KOPT-K1 (cell line): Measurements from ENCODE around the gene SHISA5.
"Not testable (repeated sequence)": the region's sequence is repeated elsewhere in the genome, so short reads cannot be mapped to it uniquely, and the experiment has no call there.

Experiments used
- H3K27ac ChIP-seq: fragments of 200-600 bp; sonication (generic); 2 replicates; pipeline ENCODE4 v1.5.1; 2016; ENCODE audit warnings: antibody characterized with exemption, mild to moderate bottlenecking, low read depth, low read length; ENCODE audit not compliant: poor library complexity, severe bottlenecking
- H3K36me3 ChIP-seq: fragments of 200-600 bp; sonication (generic); 2 replicates; pipeline ENCODE4 v1.5.1; 2017; ENCODE audit warnings: antibody characterized with exemption, mild to moderate bottlenecking, low read length, moderate library complexity; ENCODE audit not compliant: insufficient read depth
- H3K9me3 ChIP-seq: fragments of 200-600 bp; sonication (generic); 2 replicates; pipeline ENCODE4 v1.5.1; 2017; ENCODE audit warnings: antibody characterized with exemption, low read length, mild to moderate bottlenecking; ENCODE audit not compliant: insufficient read depth, poor library complexity, severe bottlenecking

The SHISA5 gene, protein sequence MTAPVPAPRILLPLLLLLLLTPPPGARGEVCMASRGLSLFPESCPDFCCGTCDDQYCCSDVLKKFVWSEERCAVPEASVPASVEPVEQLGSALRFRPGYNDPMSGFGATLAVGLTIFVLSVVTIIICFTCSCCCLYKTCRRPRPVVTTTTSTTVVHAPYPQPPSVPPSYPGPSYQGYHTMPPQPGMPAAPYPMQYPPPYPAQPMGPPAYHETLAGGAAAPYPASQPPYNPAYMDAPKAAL

GRCh38 chr3:48504051-48504946 lies at the start of gene SHISA5:
TSS of gene SHISA5 (minus strand) at chr3:48504174. CDS start at chr3:48504094, 80 bp downstream.
- Histone ChIP-seq H3K9me3 (no peaks in the 10 kb centered on the region), H3K36me3 (no peaks in the 10 kb centered on the region), H3K27ac (no peak within 1 kb of the TSS)

- Histone ChIP-seq H3K9me3 (no peaks in the 10 kb centered on the region), H3K27ac (no peak overlapping the region), H3K36me3 (no peaks in the 10 kb centered on the region)
Observed at GRCh38 chr3:48553361-48553760, 49.4 kb upstream of the SHISA5 start.

DNA sequence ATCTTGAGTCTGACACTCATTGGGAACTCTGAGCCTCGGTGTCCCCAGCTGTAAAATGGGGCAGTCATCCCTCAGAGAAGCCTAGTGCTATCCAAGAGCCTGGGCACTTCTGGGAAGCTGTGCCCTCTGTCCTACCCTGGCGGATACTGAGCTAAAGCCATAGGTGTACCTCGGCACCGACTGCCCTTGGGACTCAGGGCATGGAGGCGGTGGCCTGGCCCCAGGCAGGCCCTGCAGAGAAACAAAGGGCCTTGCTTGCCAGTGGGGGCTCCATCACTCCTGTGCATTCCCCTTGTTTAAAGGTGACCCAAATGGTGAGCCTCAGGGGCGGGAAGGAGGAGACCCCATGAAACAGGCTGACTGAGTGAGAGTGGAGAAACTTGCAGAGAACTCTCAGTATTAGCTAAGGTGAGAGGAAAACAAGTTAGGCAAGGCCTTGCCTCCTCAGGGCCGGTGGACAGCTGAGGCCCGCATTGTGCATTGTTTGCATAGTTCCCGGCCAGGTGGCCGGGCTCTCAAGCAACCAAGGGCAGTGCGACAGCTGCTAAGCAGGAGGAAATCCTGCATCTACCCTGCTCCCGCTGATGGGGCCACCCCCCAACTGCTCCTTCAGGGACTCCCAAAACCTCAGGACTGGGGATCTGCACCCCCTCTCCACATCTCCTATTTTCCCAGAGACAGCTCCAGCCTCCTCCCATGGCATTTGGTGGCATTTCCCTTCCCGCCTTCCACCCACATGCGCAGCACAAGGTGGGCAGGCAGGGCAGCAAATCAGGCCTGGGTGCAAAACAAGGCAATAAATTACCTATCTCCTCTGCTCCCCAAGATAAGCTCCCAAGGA lies 48.4 kb upstream of the SHISA5 start:
- H3K9me3 ChIP-seq, result no peaks in the 10 kb centered on the region
- no peak overlapping the region for H3K27ac ChIP-seq
- H3K36me3 ChIP-seq, result peaks cover 8% of the 10 kb centered on the region

DNA sequence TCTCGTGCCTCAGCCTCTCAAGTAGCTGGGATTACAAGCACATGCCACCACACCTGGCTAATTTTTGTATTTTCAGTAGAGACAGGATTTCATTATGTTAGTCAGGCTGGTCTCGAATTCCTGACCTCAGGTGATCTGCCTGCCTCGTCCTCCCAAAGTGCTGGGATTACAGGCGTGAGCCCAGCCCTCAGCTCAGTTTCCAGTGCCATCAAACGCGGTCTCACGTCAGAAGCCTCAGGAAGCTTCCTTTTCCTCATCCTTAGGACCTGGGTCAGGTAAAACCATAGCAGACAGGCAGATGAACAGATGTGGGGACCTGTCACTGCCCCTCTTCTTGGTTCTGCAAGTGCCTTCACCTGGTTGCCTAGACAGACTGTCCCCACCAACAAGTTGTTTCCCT lies 47.7 kb upstream of the SHISA5 start:
- H3K9me3 ChIP-seq, result not testable (repeated sequence)
- peaks cover 15% of the 10 kb centered on the region for H3K36me3 ChIP-seq

DNA sequence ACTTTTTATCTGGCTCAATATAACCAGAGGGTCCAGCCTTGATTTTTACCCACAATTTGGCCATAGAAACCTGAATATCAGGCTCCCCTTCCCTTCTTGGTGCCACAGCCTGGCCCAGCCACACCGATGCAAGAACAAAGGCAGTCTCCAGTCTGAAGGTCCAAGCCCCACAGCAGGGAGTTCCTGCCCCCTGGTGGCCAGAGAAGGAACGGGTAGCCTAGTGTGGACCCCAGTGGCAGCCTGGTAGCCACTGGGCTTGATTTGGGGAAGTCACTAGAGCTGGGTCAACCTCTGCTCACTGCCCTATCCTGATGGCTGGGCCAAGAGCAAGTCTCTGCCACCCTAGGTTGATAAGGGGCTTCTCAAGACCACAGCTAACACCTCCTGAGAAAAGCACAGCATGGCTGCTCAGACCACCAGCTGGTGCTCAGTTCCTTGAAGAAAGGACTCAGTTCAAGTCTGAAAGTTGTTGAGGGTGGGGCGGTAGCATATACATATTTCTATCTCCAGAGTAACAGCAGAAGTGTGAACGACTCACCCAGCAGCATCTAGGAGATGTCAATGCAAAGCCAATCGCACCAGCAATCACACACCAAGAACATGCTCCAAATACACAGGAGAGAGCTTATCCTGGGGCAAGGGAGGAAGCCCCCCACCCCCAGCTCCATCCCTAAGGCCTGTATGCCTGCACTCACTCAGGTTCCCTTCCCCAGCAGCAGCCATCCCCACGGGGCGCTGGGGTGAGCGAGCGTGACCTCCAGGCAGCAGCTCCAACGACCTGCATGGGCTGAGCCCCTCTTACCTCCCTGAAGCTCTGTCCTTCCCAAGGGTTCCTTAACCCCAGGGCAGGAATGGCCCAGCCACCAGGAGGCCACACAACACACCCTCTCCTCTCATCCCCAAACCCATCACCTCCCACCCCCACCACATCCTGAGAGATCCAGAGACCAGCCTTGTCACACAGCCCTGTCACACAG lies 45.0 kb upstream of the SHISA5 start:
- Histone ChIP-seq H3K9me3 (no peaks in the 10 kb centered on the region), H3K27ac (no peak overlapping the region), H3K36me3 (peaks cover 21% of the 10 kb centered on the region)

More for the DNA sequence above, 47.7 kb upstream of the SHISA5 start:
- H3K27ac ChIP-seq, result not testable (repeated sequence)

- H3K9me3 ChIP-seq, result no peaks in the 10 kb centered on the region
- peaks cover 21% of the 10 kb centered on the region for H3K36me3 ChIP-seq
- H3K27ac ChIP-seq, result no peak overlapping the region
Observed at GRCh38 chr3:48548126-48548525, 44.2 kb upstream of the SHISA5 start.

DNA sequence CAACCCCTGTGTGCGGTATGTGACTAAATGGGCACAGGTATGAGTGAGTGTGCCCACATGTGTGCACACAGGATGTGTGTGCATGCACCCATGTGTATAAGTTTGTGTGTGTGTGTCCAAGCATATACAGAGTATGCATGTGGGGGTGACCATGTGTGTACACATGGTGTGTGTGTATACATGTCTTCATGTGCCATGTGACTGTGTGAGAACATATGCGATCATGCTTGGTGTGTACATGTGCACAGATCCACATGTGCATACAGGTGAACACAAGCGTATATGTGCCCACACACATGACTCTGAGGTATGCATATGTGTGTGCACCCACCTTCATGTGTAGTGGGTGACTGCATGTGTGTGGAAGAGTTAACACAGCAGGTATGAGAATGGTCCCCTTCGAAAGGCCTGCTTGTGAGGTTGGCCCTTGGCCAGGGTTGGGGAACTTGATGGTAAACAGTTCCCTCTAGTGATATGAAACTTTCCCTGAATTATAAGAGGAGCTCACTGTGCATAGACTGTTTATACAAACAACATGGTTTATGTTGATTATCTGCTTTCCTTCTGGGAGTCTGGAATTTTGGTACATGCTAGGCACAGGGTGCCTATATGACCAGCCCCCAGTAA lies 42.3 kb upstream of the SHISA5 start:
- Histone ChIP-seq H3K27ac (no peak overlapping the region), H3K36me3 (peaks cover 21% of the 10 kb centered on the region), H3K9me3 (no peaks in the 10 kb centered on the region)

DNA sequence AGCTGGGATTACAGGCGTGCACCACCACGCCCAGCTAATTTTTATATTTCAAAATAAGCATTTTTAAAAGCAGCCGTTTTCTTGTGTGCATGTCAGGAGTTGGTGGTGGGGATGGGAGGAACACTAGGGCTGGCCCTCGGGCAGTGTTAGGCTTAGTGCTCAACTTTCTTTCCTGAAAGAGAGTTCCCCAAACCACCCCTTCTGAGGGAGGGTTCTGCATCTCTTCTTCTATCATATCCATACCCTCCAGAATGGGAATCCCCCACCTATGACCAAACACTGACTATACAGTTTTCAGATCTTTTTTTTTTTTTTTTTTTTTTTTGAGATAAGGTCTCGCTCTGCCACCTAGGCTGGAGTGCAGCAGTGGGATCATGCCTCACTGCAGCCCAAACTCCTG lies 40.2 kb upstream of the SHISA5 start:
- Histone ChIP-seq H3K27ac (no peak overlapping the region), H3K9me3 (no peaks in the 10 kb centered on the region), H3K36me3 (peaks cover 21% of the 10 kb centered on the region)

- peaks cover 21% of the 10 kb centered on the region for H3K36me3 ChIP-seq
- H3K27ac ChIP-seq, result no peak overlapping the region
Observed at GRCh38 chr3:48543271-48543866, 39.4 kb upstream of the SHISA5 start.

DNA sequence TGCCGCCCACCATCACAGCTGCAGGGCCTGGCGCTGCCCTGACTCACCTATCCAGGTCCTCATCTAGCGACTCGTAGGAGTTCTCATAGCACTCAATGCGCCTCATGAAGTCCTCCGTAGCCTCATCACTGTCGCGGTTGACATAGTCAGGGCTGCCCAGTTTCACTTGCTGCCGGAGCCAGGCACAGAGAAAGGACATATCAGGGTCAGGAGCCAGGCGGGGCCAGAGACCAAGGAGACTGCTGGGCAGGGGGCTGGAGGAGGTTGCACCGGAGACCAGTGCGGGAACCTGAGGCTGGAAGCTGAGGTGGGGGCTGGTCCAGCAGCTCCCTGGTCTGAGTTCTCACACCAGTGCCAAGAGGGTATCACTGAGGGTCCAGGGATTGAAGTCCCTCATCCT lies 34.5 kb upstream of the SHISA5 start:
- Histone ChIP-seq H3K36me3 (peaks cover 22% of the 10 kb centered on the region; the same call in 1 of the 2 replicates), H3K27ac (no peak overlapping the region), H3K9me3 (no peaks in the 10 kb centered on the region)

More at GRCh38 chr3:48543271-48543866, 39.4 kb upstream of the SHISA5 start:
- no peaks in the 10 kb centered on the region for H3K9me3 ChIP-seq

- no peak overlapping the region for H3K27ac ChIP-seq
- peaks cover 22% of the 10 kb centered on the region for H3K36me3 ChIP-seq
- no peaks in the 10 kb centered on the region for H3K9me3 ChIP-seq
Observed at GRCh38 chr3:48536785-48537184, 32.8 kb upstream of the SHISA5 start.

DNA sequence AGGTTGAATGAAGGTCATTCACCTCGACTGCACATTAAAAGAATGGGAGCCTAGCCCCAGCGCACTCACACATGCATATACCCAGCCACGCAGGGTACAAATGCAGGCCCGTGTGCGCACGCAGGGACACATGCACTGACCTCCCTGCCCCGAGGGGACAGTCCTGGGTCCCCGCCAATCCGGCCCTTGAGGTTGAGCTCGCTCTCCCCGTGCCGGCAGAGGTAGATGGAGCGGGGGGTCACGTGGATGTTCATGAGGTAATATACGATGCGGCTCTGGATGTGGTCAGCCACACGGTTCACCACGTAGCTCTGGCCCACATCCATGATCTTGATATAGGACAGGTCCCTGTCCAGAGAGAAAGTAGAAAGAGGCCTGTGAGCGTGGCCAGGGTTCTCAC lies 32.1 kb upstream of the SHISA5 start:
- H3K27ac ChIP-seq, result no peak overlapping the region
- peaks cover 22% of the 10 kb centered on the region for H3K36me3 ChIP-seq
- H3K9me3 ChIP-seq, result no peaks in the 10 kb centered on the region

- Histone ChIP-seq H3K9me3 (no peaks in the 10 kb centered on the region), H3K36me3 (peaks cover 22% of the 10 kb centered on the region), H3K27ac (no peak overlapping the region)
Observed at GRCh38 chr3:48535578-48535977, 31.6 kb upstream of the SHISA5 start.
